T-helper 9 cell (primary cell): ENCODE measurements around the gene PRRC2A.
"Not testable (repeated sequence)": the region's sequence is repeated elsewhere in the genome, so short reads cannot be mapped to it uniquely, and the experiment has no call there.

Experiments
- DNase-seq: peaks from one replicate; pipeline ENCODE4 v3.0.0-alpha.2; 2020

Gene PRRC2A

DNA sequence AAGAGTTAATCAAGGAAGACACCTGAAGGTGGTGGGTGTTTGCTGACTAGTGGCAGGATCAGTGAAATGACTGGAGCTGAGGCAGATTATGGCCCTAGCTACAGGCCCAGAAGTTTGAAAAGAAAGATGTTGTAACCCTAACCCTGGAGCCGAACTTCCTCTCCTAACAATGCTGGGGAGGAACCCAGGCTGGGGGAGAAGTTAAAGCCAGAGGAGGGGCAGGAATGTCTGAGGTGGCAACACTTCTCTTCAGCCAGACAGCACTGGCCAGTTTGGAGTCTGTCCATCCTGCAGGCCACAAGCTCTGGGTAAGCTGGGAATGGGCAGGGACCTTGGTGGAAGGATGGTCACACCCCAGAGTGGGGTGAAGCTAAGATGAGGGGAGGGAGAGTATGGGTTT, 34.5 kb upstream of the PRRC2A start, which contains the start of gene LST1:
TSS of gene LST1 (plus strand) at position 270 of the 400 bp plus-strand sequence. CDS start 1,023 bp downstream, outside the sequence.
- DNase-seq: no peak

- DNase-seq: no peak
These were observed 33.8 kb upstream of the PRRC2A start for GRCh38 chr6:31586599-31587281.

GRCh38 chr6:31587791-31588777, 32.4 kb upstream of the PRRC2A start:
- no peak for DNase-seq

DNA sequence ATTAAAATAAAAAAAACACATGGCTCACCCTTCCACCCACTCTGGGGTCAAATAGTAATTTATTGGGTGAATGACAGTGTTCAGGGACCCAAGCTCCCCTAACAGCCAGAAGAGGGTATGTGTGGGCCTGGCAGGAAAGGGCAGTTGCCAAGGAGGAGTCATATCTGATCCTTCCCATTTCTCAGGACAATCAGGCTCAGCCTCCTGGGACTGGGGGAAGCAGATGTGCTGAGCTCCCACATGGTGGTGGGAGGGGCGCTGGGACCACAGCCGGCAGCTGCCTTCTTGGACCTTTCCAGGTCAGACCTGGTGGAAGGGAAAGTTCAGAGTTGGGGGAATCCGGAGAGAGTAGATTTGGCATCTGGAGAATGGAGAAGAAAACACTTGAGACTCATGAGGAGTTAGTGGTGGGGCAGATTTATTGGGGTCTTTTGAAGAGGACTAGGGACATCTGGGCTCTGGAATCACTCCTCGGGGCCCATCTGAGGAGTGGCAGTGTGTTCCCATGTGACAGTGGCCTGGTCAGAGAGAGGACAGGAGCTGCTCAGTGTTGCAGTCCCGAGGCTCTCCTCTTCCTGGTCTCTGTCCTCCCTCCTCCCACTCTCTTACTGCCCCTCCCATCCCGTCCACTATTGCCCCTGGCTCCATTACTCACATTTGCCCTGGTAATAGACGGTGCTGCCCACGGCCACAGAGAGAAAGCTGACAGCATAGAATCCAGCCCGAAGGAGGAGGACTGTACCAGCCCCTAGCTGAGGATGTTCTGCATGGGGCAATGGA, 31.5 kb upstream of the PRRC2A start:
- no peak for DNase-seq

DNA sequence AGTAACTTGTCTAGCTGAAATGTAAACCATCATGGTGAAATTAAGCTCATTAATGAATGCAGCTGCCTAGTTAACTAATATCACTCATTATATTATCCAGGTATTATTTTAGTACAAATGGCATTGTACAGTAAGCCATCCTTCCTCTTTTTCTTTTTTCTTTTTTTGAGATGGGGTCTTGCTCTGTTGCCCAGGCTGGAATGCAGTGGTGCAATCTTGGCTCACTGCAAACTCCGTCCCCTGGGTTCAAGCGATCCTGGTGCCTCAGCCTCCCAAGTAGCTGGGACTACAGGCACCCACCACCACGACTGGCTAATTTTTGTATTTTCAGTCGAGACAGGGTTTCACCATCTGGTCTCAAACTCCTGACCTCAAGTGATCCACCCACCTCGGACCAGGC, 29.8 kb upstream of the PRRC2A start:
- DNase-seq: not testable (repeated sequence)

DNA sequence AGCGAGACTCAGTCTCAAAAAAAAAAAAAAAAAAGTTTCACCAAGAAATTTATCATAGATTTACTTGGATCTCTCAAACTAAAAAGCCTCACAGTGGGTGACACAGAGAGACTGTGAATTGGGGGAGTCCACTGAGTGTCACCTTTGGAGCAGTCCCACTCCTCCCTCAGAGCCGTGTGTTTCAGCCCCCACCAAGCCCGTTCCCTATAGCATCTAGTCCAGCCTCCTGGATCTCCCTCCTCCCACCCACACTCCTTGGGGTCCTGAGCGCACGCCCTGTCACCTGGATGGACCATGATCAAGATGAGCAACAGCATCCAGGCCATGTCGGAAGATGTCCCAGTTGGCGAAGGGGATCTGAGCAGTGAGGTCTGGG, 28.1 kb upstream of the PRRC2A start:
- no peak for DNase-seq

GRCh38 chr6:31597006-31597405, 23.5 kb upstream of the PRRC2A start:
- no peak for DNase-seq

DNA sequence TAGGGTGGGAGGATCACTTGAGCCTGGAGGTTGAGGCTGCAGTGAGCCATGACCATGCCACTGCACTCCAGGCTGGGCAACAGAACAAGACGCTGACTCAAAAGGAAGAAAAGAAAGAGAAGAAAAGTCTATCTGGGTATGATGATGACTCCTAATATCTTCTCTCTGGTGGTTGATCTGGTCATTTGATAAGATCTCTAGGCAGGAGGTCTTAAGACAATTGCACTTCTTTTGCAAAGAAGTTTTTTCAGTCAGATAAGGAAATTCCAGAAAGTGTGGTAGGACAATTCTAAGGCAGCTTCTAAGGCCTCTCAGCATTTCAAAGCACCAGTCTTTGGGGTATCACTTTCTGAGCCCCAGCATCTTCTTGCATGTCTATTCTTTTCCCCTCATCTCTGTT, 13.2 kb upstream of the PRRC2A start:
- no peak for DNase-seq

GRCh38 chr6:31609519-31610406, 10.8 kb upstream of the PRRC2A start:
- DNase-seq: no peak

- no peak for DNase-seq
These were observed 9.5 kb upstream of the PRRC2A start for GRCh38 chr6:31610968-31611367.

DNA sequence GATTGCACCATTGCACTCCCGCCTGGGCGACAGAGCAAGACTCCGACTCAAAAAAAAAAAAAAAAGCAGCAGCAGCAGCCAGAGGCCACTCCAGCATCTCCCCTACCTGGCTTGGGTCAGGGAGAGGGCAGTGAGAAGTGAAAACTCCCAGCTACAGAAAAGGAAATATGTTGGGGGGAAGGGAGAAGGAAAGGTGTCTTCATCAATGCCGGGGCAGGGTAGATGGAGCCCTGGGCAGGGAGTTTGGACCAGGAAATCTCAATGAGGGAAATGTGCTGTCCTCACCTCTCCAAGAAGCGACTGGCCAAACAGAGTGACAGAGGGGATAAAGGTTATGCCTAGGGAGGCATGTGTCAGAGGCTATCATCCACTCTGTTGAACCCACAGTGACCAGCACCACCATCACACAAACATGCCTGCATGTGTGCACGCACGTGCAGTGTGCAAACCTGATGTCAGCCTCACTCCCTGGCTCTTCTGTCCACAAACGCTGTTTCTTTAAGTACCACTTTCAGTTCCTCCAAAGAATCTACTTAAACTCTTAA, 6.4 kb upstream of the PRRC2A start:
- no peak for DNase-seq

- no peak for DNase-seq
These were observed 5.6 kb upstream of the PRRC2A start, which contains the start of gene AIF1 for GRCh38 chr6:31614684-31615578. Gene AIF1 (plus strand): TSS chr6:31615234. CDS start chr6:31615330, 96 bp downstream.

DNA sequence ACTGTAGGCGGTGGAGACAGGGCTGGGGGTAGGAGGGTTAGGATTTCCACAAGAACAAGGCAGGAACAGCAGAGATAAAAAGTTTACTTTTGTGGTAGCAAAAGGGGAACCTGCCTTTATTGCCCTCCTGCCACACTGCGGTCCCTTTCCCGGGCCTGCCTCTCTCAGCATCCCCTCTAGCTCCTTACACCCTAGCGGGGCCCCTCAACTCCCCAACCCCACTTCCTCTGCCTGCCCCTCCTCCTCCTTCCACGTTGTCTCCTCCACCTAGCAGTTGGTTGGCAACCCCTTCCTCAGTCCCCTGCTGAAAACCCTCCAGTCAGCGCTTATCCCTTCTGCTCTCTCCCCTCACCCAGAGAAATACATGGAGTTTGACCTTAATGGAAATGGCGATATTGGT, 4.8 kb upstream of the PRRC2A start:
- no peak for DNase-seq

DNA sequence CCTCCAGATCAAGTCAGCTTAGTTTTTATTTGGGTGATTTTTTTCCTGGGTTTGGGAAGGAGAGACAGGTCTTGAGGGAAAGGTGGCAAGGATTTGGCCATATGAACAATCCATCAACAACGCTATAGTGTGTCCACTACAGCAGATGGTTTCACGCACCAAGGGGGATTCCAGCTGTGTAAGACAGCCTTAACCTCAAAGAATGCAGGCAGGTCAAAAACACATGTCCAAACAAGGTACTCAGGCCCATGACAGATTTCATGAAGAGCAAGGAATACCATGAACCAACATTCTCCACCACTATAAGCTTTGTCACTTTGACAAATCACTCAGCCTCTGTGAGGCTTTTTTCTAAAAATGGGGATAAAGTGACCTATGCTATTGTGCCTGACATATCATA, 3.5 kb upstream of the PRRC2A start:
- no peak for DNase-seq

DNA sequence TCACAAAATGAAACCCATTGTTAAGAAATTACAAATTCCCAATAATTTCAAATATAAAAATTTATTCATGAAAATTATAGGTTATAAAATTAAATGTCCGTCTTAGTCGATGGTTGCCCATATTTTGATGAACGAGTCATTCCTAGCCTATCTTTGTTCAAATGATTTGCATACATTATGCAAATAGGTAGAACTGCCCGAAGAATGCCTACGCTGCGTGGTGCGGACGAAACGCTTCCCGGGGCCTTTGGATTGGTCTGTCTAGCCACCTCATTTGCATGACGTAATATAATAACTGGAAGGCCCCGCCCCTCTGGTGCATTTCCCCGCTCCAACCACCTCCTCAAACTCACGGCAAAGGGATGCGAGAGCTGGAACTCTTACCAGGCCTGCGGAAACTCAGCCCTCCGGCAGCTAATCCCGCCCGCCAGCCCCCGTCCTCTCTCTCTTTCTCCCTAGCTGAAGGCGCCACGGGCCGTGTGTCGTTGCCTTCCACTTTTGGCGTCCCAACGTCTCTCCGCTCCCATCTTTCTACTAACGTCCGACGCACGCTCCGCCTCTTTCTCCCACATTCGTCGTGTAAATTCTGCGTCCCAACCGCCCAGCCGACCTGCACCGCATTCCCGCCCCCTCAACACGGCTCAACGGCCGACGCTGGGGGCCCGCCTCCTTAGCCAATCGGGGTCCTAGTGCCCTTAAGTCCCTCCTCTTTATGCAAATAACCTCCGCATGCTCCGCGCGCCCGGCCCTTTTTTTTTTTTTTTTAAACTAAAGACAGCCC, 520 bp upstream of the PRRC2A start:
- DNase-seq: peak; percentile 94

GRCh38 chr6:31621320-31621939, 915 bp downstream of the PRRC2A start:
- no peak for DNase-seq

- no peak for DNase-seq
These were observed 1.5 kb downstream of the PRRC2A start for GRCh38 chr6:31621991-31622390.

DNA sequence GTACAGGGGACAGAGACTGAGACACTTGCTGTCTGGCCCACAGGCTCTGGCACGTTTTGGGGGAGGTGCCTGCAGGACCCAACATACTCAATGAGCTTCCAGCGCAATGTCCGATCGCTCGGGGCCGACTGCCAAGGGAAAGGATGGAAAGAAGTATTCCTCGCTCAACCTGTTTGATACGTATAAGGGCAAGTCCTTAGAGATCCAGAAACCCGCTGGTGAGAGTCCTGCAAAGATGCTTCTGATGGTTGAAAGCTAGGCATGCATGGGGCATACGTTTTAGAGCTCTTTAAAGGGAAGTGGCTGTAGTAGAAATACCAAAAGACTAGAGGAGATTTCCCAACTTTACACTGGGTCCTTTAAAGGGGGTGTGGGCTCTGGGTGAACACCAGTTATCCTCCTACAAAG, 2.2 kb downstream of the PRRC2A start:
- DNase-seq: no peak

DNA sequence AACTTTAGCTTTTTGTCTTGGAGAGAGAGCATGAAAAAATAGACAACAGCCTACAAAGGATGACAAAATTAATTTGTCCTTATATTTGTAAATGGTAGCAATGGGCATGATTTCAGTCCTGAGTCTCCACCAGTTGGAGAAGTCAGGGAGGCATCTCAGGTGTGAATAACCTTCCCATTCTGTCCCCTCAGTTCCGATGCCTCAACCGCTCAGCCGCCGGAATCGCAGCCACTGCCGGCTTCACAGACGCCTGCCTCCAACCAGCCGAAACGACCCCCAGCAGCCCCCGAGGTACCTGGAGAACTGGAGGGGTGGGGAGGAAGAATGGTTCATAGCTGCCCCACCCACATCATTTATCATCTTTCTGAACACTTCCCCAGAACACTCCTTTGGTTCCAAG, 3.6 kb downstream of the PRRC2A start:
- no peak for DNase-seq
